C4-2B (cell line): Measurements from ENCODE around the gene CHCHD3.

ENCODE experiments used
- ZFX ChIP-seq: fragments of 450-650 bp; IDR thresholded peaks from 2 replicates; pipeline ENCODE4 v1.6.1; 2017
- TF ChIP-seq, protein P1 (sequence below): fragments of 450-650 bp; conservative IDR thresholded peaks from 2 replicates; pipeline ENCODE4 v1.5.1; 2017; ENCODE audit warnings: mild to moderate bottlenecking

- TF ChIP-seq, protein P1, sequence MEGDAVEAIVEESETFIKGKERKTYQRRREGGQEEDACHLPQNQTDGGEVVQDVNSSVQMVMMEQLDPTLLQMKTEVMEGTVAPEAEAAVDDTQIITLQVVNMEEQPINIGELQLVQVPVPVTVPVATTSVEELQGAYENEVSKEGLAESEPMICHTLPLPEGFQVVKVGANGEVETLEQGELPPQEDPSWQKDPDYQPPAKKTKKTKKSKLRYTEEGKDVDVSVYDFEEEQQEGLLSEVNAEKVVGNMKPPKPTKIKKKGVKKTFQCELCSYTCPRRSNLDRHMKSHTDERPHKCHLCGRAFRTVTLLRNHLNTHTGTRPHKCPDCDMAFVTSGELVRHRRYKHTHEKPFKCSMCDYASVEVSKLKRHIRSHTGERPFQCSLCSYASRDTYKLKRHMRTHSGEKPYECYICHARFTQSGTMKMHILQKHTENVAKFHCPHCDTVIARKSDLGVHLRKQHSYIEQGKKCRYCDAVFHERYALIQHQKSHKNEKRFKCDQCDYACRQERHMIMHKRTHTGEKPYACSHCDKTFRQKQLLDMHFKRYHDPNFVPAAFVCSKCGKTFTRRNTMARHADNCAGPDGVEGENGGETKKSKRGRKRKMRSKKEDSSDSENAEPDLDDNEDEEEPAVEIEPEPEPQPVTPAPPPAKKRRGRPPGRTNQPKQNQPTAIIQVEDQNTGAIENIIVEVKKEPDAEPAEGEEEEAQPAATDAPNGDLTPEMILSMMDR = no peak
- no peak for TF ChIP-seq ZFX
Measured at GRCh38 chr7:132941905-132942304, 140.0 kb downstream of the CHCHD3 start.
